MG63 (cell line): ENCODE results near the gene SLC9A4. TPM values are rescaled to one million over a fixed set of nuclear protein-coding genes. Genes with fewer than 3 reads are reported as not detected.

ENCODE experiments used
- DNase-seq: peaks from one replicate; pipeline ENCODE4 v3.0.0-alpha.2; 2020
- H3K27me3 ChIP-seq: fragments of 250-450 bp; sonication (Bioruptor Pico); 2 replicates; pipeline ENCODE4 v1.5.1; 2020; ENCODE audit warnings: mild to moderate bottlenecking, moderate library complexity
- H3K36me3 ChIP-seq: fragments of 250-450 bp; sonication (Bioruptor Pico); 2 replicates; pipeline ENCODE4 v1.5.1; 2020; ENCODE audit warnings: mild to moderate bottlenecking, moderate library complexity
- H3K4me3 ChIP-seq: fragments of 250-450 bp; sonication (Bioruptor Pico); 2 replicates; pipeline ENCODE4 v1.5.1; 2020; ENCODE audit warnings: mild to moderate bottlenecking, moderate library complexity
- H3K9me3 ChIP-seq: fragments of 250-450 bp; sonication (Bioruptor Pico); 2 replicates; pipeline ENCODE4 v1.5.1; 2020; ENCODE audit warnings: mild to moderate bottlenecking, moderate library complexity
- total RNA-seq: library from RNA; depleted of rRNA; stranded (reverse); fragments of >200 nt; shearing (Covaris generic); gene quantifications from 2 replicates; pipeline ENCODE4 v1.2.3, GENCODE V29; 2014; ENCODE audit warnings: low replicate concordance

The SLC9A4 gene
- total RNA-seq, 1 experiment from 2014 or later: not detected

GRCh38 chr2:102483086-102483485, 10.1 kb downstream of the SLC9A4 start:
- Histone ChIP-seq H3K4me3 (no peak overlapping the region), H3K27me3 (no peaks in the 10 kb centered on the region), H3K36me3 (no peaks in the 10 kb centered on the region), H3K9me3 (no peaks in the 10 kb centered on the region)
- no peak for DNase-seq

- DNase-seq: no peak
Measured at GRCh38 chr2:102484310-102485061, 11.5 kb downstream of the SLC9A4 start.

GRCh38 chr2:102485147-102485785, 12.2 kb downstream of the SLC9A4 start:
- Histone ChIP-seq H3K4me3 (no peak overlapping the region), H3K9me3 (no peaks in the 10 kb centered on the region), H3K36me3 (no peaks in the 10 kb centered on the region), H3K27me3 (no peaks in the 10 kb centered on the region)
- no peak for DNase-seq

More at GRCh38 chr2:102484310-102485061, 11.5 kb downstream of the SLC9A4 start:
- Histone ChIP-seq H3K27me3 (no peaks in the 10 kb centered on the region), H3K36me3 (no peaks in the 10 kb centered on the region), H3K4me3 (no peak overlapping the region), H3K9me3 (no peaks in the 10 kb centered on the region)

- no peak for DNase-seq
Measured at GRCh38 chr2:102486941-102487702, 14.1 kb downstream of the SLC9A4 start.

GRCh38 chr2:102487761-102488462, 14.9 kb downstream of the SLC9A4 start:
- peak; percentile 19 for DNase-seq
- no peak overlapping the region for H3K4me3 ChIP-seq
- H3K9me3 ChIP-seq: no peaks in the 10 kb centered on the region
- H3K27me3 ChIP-seq: no peaks in the 10 kb centered on the region
- H3K36me3 ChIP-seq: no peaks in the 10 kb centered on the region

More at GRCh38 chr2:102486941-102487702, 14.1 kb downstream of the SLC9A4 start:
- H3K27me3 ChIP-seq: no peaks in the 10 kb centered on the region
- H3K36me3 ChIP-seq: no peaks in the 10 kb centered on the region
- no peak overlapping the region for H3K4me3 ChIP-seq
- H3K9me3 ChIP-seq: no peaks in the 10 kb centered on the region

- Histone ChIP-seq H3K4me3 (no peak overlapping the region), H3K27me3 (no peaks in the 10 kb centered on the region), H3K36me3 (no peaks in the 10 kb centered on the region), H3K9me3 (peaks cover 2% of the 10 kb centered on the region; the same call in 1 of the 2 replicates)
- DNase-seq: no peak
Measured at GRCh38 chr2:102489646-102490045, 16.6 kb downstream of the SLC9A4 start.

GRCh38 chr2:102492006-102492405, 19.0 kb downstream of the SLC9A4 start:
- Histone ChIP-seq H3K9me3 (peaks cover 2% of the 10 kb centered on the region; the same call in 1 of the 2 replicates), H3K4me3 (no peak overlapping the region), H3K36me3 (no peaks in the 10 kb centered on the region), H3K27me3 (no peaks in the 10 kb centered on the region)
- no peak for DNase-seq

- no peak overlapping the region for H3K4me3 ChIP-seq
- no peak for DNase-seq
- peaks cover 2% of the 10 kb centered on the region; the same call in 1 of the 2 replicates for H3K9me3 ChIP-seq
Measured at GRCh38 chr2:102494570-102494969, 21.5 kb downstream of the SLC9A4 start.

GRCh38 chr2:102498414-102498813, 25.4 kb downstream of the SLC9A4 start:
- H3K9me3 ChIP-seq: peaks cover 2% of the 10 kb centered on the region; the same call in 1 of the 2 replicates
- no peaks in the 10 kb centered on the region for H3K36me3 ChIP-seq
- DNase-seq: no peak
- H3K4me3 ChIP-seq: no peak overlapping the region
- H3K27me3 ChIP-seq: no peaks in the 10 kb centered on the region

More at GRCh38 chr2:102494570-102494969, 21.5 kb downstream of the SLC9A4 start:
- no peaks in the 10 kb centered on the region for H3K27me3 ChIP-seq
- H3K36me3 ChIP-seq: no peaks in the 10 kb centered on the region

GRCh38 chr2:102499558-102499957, 26.5 kb downstream of the SLC9A4 start:
- no peaks in the 10 kb centered on the region for H3K9me3 ChIP-seq
- no peaks in the 10 kb centered on the region for H3K27me3 ChIP-seq
- DNase-seq: no peak
- no peak overlapping the region for H3K4me3 ChIP-seq
- H3K36me3 ChIP-seq: no peaks in the 10 kb centered on the region

- Histone ChIP-seq H3K9me3 (no peaks in the 10 kb centered on the region), H3K27me3 (no peaks in the 10 kb centered on the region; the same call in 1 of the 2 replicates), H3K4me3 (no peak overlapping the region), H3K36me3 (no peaks in the 10 kb centered on the region)
- no peak for DNase-seq
Measured at GRCh38 chr2:102502576-102502975, 29.6 kb downstream of the SLC9A4 start.

GRCh38 chr2:102504833-102505232, 31.8 kb downstream of the SLC9A4 start:
- Histone ChIP-seq H3K36me3 (no peaks in the 10 kb centered on the region), H3K27me3 (no peaks in the 10 kb centered on the region; the same call in 1 of the 2 replicates), H3K9me3 (no peaks in the 10 kb centered on the region), H3K4me3 (no peak overlapping the region)
- DNase-seq: no peak

GRCh38 chr2:102505290-102505689, 32.3 kb downstream of the SLC9A4 start:
- Histone ChIP-seq H3K27me3 (no peaks in the 10 kb centered on the region; the same call in 1 of the 2 replicates), H3K9me3 (no peaks in the 10 kb centered on the region), H3K36me3 (no peaks in the 10 kb centered on the region), H3K4me3 (no peak overlapping the region)
- no peak for DNase-seq

GRCh38 chr2:102506743-102507142, 33.7 kb downstream of the SLC9A4 start:
- H3K36me3 ChIP-seq: no peaks in the 10 kb centered on the region
- no peaks in the 10 kb centered on the region for H3K9me3 ChIP-seq
- DNase-seq: no peak
- H3K4me3 ChIP-seq: no peak overlapping the region
- no peaks in the 10 kb centered on the region; the same call in 1 of the 2 replicates for H3K27me3 ChIP-seq

GRCh38 chr2:102508863-102509262, 35.8 kb downstream of the SLC9A4 start:
- H3K9me3 ChIP-seq: no peaks in the 10 kb centered on the region
- no peaks in the 10 kb centered on the region; the same call in 1 of the 2 replicates for H3K27me3 ChIP-seq
- H3K4me3 ChIP-seq: no peak overlapping the region
- H3K36me3 ChIP-seq: no peaks in the 10 kb centered on the region
- DNase-seq: no peak

- DNase-seq: no peak
- no peaks in the 10 kb centered on the region; the same call in 1 of the 2 replicates for H3K27me3 ChIP-seq
- no peaks in the 10 kb centered on the region for H3K36me3 ChIP-seq
- no peak overlapping the region for H3K4me3 ChIP-seq
- H3K9me3 ChIP-seq: no peaks in the 10 kb centered on the region
Measured at GRCh38 chr2:102509749-102510148, 36.7 kb downstream of the SLC9A4 start.
